Measurements from ENCODE around the gene AGTRAP. TPM values are rescaled to one million over a fixed set of nuclear protein-coding genes. Genes with fewer than 3 reads are reported as not detected.

The AGTRAP gene
- total RNA-seq, 4 donors from 2014 or later: 4.1 to 34.7 (median 31.2) TPM

GRCh38 chr1:11787251-11787803 is 51.4 kb downstream of the AGTRAP start:
- TF ChIP-seq POLR2A (IDR thresholded peaks at IDR 0.05): no peak
- no peak for TF ChIP-seq CTCF (IDR thresholded peaks at IDR 0.05)
- intact Hi-C loops (cut with DNase I; ENCODE audit: low total_unique reads): no loop called here
- H3K4me1 ChIP-seq: peaks cover 0 to 18% of the 10 kb centered on the region in 2 donors
- peak in 1 of 2 donors; percentile 63 for DNase-seq
- no peak overlapping the region for H3K4me3 ChIP-seq
- no peaks in the 10 kb centered on the region for H3K9me3 ChIP-seq
- H3K27me3 ChIP-seq: no peaks in the 10 kb centered on the region
- peak overlapping the region; percentile 91 to 98 for H3K27ac ChIP-seq
- H3K36me3 ChIP-seq: no peaks in the 10 kb centered on the region

GRCh38 chr1:11787804-11788436 is 52.0 kb downstream of the AGTRAP start:
- TF ChIP-seq POLR2A (IDR thresholded peaks at IDR 0.05) (no peak), CTCF (IDR thresholded peaks at IDR 0.05) (no peak)
- Histone ChIP-seq H3K9me3 (no peaks in the 10 kb centered on the region), H3K4me1 (peaks cover 0 to 18% of the 10 kb centered on the region in 2 donors), H3K4me3 (no peak overlapping the region), H3K36me3 (no peaks in the 10 kb centered on the region), H3K27ac (peak overlapping the region; percentile 91 to 98), H3K27me3 (no peaks in the 10 kb centered on the region)
- DNase-seq: no peak
- intact Hi-C loops (cut with DNase I; ENCODE audit: low total_unique reads): no loop called here

GRCh38 chr1:11788549-11789053 is 52.7 kb downstream of the AGTRAP start:
- peak overlapping the region; percentile 91 to 98 for H3K27ac ChIP-seq
- DNase-seq: no peak
- H3K36me3 ChIP-seq: no peaks in the 10 kb centered on the region
- no peak overlapping the region for H3K4me3 ChIP-seq
- intact Hi-C loops (cut with DNase I; ENCODE audit: low total_unique reads): no loop called here
- H3K9me3 ChIP-seq: no peaks in the 10 kb centered on the region
- peaks cover 0 to 18% of the 10 kb centered on the region in 2 donors for H3K4me1 ChIP-seq
- TF ChIP-seq POLR2A (IDR thresholded peaks at IDR 0.05) (no peak), CTCF (IDR thresholded peaks at IDR 0.05) (no peak)
- H3K27me3 ChIP-seq: no peaks in the 10 kb centered on the region

GRCh38 chr1:11789126-11790067 is 53.5 kb downstream of the AGTRAP start:
- Histone ChIP-seq H3K9me3 (no peaks in the 10 kb centered on the region), H3K4me1 (peaks cover 0 to 18% of the 10 kb centered on the region in 2 donors), H3K27me3 (no peaks in the 10 kb centered on the region), H3K36me3 (no peaks in the 10 kb centered on the region), H3K4me3 (no peak overlapping the region), H3K27ac (peak overlapping the region; percentile 91 to 98)
- DNase-seq: no peak
- no peak for TF ChIP-seq CTCF (IDR thresholded peaks at IDR 0.05)
- no peak for TF ChIP-seq POLR2A (IDR thresholded peaks at IDR 0.05)
- intact Hi-C loops (cut with DNase I; ENCODE audit: low total_unique reads): no loop called here

Measured in uterus (tissue), 4 donors.